Measurements from ENCODE around the gene TNNI2. TPM values are rescaled to one million over a fixed set of nuclear protein-coding genes. Genes with fewer than 3 reads are reported as not detected.
"Not testable (repeated sequence)": the region's sequence is repeated elsewhere in the genome, so short reads cannot be mapped to it uniquely, and the experiment has no call there.

TNNI2 gene
- total RNA-seq, 4 donors from 2014 or later: 1.0 TPM; not detected in 3

- Histone ChIP-seq H3K9me3 (no peaks in the 10 kb centered on the region), H3K27me3 (no peaks in the 10 kb centered on the region), H3K27ac (no peak overlapping the region), H3K4me3 (no peak overlapping the region), H3K36me3 (peaks cover 0 to 47% of the 10 kb centered on the region in 2 donors), H3K4me1 (peaks cover 0 to 48% (median 30%) of the 10 kb centered on the region in 3 donors)
- 95 to 100% methylated on average over 2 to 3 of the region's 5 CpGs for WGBS, 2 donors (ENCODE audit: low coverage in 1 of 2)
- TF ChIP-seq CTCF (IDR thresholded peaks at IDR 0.05) (no peak), POLR2AphosphoS5 (IDR thresholded peaks at IDR 0.05) (no peak), EP300 (IDR thresholded peaks at IDR 0.05) (no peak), POLR2A (IDR thresholded peaks at IDR 0.05) (no peak)
- ATAC-seq: no peak
Observed at GRCh38 chr11:1884303-1884700, 45.5 kb downstream of the TNNI2 start.

GRCh38 chr11:1886551-1886950 is 47.8 kb downstream of the TNNI2 start:
- Histone ChIP-seq H3K36me3 (peaks cover 0 to 47% of the 10 kb centered on the region in 2 donors), H3K27me3 (peaks cover 13% of the 10 kb centered on the region), H3K4me1 (peaks cover 0 to 36% (median 13%) of the 10 kb centered on the region in 3 donors)
- not testable (repeated sequence) for H3K4me3 ChIP-seq, ATAC-seq, H3K9me3 ChIP-seq, H3K27ac ChIP-seq
- WGBS, 2 donors (ENCODE audit: low coverage in 1 of 2): no CpG with 5 or more reads among the region's 13 CpGs

GRCh38 chr11:1887451-1888346 is 48.9 kb downstream of the TNNI2 start:
- Histone ChIP-seq H3K4me3 (no peak overlapping the region), H3K4me1 (peaks cover 0 to 25% (median 2%) of the 10 kb centered on the region in 3 donors), H3K27me3 (peaks cover 18% of the 10 kb centered on the region), H3K27ac (peak overlapping the region in 1 of 4 donors; percentile 37), H3K36me3 (peaks cover 0 to 47% of the 10 kb centered on the region in 2 donors), H3K9me3 (no peaks in the 10 kb centered on the region)
- 95% methylated on average over 4 of the region's 11 CpGs; no CpG with 5 or more reads in 1 of the 2 donors for WGBS, 2 donors (ENCODE audit: low coverage in 1 of 2)
- TF ChIP-seq POLR2A (IDR thresholded peaks at IDR 0.05) (no peak), POLR2AphosphoS5 (IDR thresholded peaks at IDR 0.05) (no peak), EP300 (IDR thresholded peaks at IDR 0.05) (no peak), CTCF (IDR thresholded peaks at IDR 0.05) (no peak)
- ATAC-seq: no peak

GRCh38 chr11:1888347-1888753 is 49.6 kb downstream of the TNNI2 start:
- H3K27me3 ChIP-seq: peaks cover 18% of the 10 kb centered on the region
- peak overlapping the region in 1 of 4 donors; percentile 37 for H3K27ac ChIP-seq
- no peak overlapping the region for H3K4me3 ChIP-seq
- H3K36me3 ChIP-seq: peaks cover 0 to 47% of the 10 kb centered on the region in 2 donors
- WGBS, 2 donors (ENCODE audit: low coverage in 1 of 2): no CpG with 5 or more reads among the region's 9 CpGs
- TF ChIP-seq EP300 (IDR thresholded peaks at IDR 0.05): no peak
- no peak for TF ChIP-seq CTCF (IDR thresholded peaks at IDR 0.05)
- TF ChIP-seq POLR2AphosphoS5 (IDR thresholded peaks at IDR 0.05): no peak
- no peak for TF ChIP-seq POLR2A (IDR thresholded peaks at IDR 0.05)
- peaks cover 0 to 18% (median 0%) of the 10 kb centered on the region in 3 donors for H3K4me1 ChIP-seq
- no peaks in the 10 kb centered on the region for H3K9me3 ChIP-seq
- ATAC-seq: no peak

GRCh38 chr11:1888811-1889210 is 50.0 kb downstream of the TNNI2 start:
- ATAC-seq: no peak
- peaks cover 18% of the 10 kb centered on the region for H3K27me3 ChIP-seq
- peaks cover 0 to 47% of the 10 kb centered on the region in 2 donors for H3K36me3 ChIP-seq
- no peak for TF ChIP-seq POLR2AphosphoS5 (IDR thresholded peaks at IDR 0.05)
- TF ChIP-seq POLR2A (IDR thresholded peaks at IDR 0.05): no peak
- TF ChIP-seq EP300 (IDR thresholded peaks at IDR 0.05): no peak
- TF ChIP-seq CTCF (IDR thresholded peaks at IDR 0.05): no peak
- no peak overlapping the region for H3K4me3 ChIP-seq
- H3K4me1 ChIP-seq: peaks cover 0 to 16% (median 0%) of the 10 kb centered on the region in 3 donors
- H3K27ac ChIP-seq: peak overlapping the region in 1 of 4 donors; percentile 37
- WGBS, 2 donors (ENCODE audit: low coverage in 1 of 2): 91% methylated on average over 4 of the region's 6 CpGs; no CpG with 5 or more reads in 1 of the 2 donors
- H3K9me3 ChIP-seq: no peaks in the 10 kb centered on the region

All from gastroesophageal sphincter (tissue), 4 donors.